GM19438 (cell line): ENCODE data around the gene PCDHB11.
"Not testable (repeated sequence)": the region's sequence is repeated elsewhere in the genome, so short reads cannot be mapped to it uniquely, and the experiment has no call there.

ENCODE experiments used
- ATAC-seq: cut with Tn5 transposase; IDR thresholded peaks from one replicate; pipeline ENCODE4 v1.9.1; 2021; ENCODE audit warnings: low read depth; ENCODE audit not compliant: unreplicated experiment

Gene PCDHB11

GRCh38 chr5:141234109-141234667 is 34.8 kb downstream of the PCDHB11 start:
- ATAC-seq: no peak

GRCh38 chr5:141235922-141236321 is 36.5 kb downstream of the PCDHB11 start:
- not testable (repeated sequence) for ATAC-seq

- no peak for ATAC-seq
Measured at GRCh38 chr5:141236516-141237313, 37.3 kb downstream of the PCDHB11 start.

- ATAC-seq: no peak
Measured at GRCh38 chr5:141241496-141241895, 42.1 kb downstream of the PCDHB11 start.

GRCh38 chr5:141245250-141245717 is 45.9 kb downstream of the PCDHB11 start, which contains the start of gene PCDHB15:
Gene PCDHB15, plus strand, starts transcription at chr5:141245395. Its CDS starts 184 bp downstream, at chr5:141245579.
- no peak for ATAC-seq

- ATAC-seq: not testable (repeated sequence)
Measured at GRCh38 chr5:141246971-141247370, 47.5 kb downstream of the PCDHB11 start.

GRCh38 chr5:141247434-141247833 is 48.0 kb downstream of the PCDHB11 start:
- not testable (repeated sequence) for ATAC-seq

GRCh38 chr5:141250576-141250975 is 51.1 kb downstream of the PCDHB11 start:
- ATAC-seq: no peak
